NCI-H510A treated with DMSO at 0.1 percent for 48 hours (cell line): ENCODE results near the gene POLRMT.
"Not testable (repeated sequence)": the region's sequence is repeated elsewhere in the genome, so short reads cannot be mapped to it uniquely, and the experiment has no call there.

Experiments used
- DNase-seq: peaks from one replicate; lab custom pipeline; 2025; lab: John Stamatoyannopoulos, UW

POLRMT gene

GRCh38 chr19:626566-626965, 6.8 kb downstream of the POLRMT start:
- not testable (repeated sequence) for DNase-seq

- DNase-seq, result no peak
These were observed 8.1 kb downstream of the POLRMT start for GRCh38 chr19:625257-625656.

- no peak for DNase-seq
These were observed 8.8 kb downstream of the POLRMT start for GRCh38 chr19:624433-625109.

- DNase-seq, result no peak
These were observed 9.4 kb downstream of the POLRMT start for GRCh38 chr19:623974-624373.

- no peak for DNase-seq
These were observed 10.0 kb downstream of the POLRMT start for GRCh38 chr19:623175-623916.

GRCh38 chr19:622666-623065, 10.7 kb downstream of the POLRMT start:
- DNase-seq, result no peak

- no peak for DNase-seq
These were observed 11.5 kb downstream of the POLRMT start for GRCh38 chr19:621819-622218.

- not testable (repeated sequence) for DNase-seq
These were observed 12.1 kb downstream of the POLRMT start for GRCh38 chr19:621191-621590.

- DNase-seq, result no peak
These were observed 13.0 kb downstream of the POLRMT start for GRCh38 chr19:620166-620862.

- no peak for DNase-seq
These were observed 13.9 kb downstream of the POLRMT start for GRCh38 chr19:619286-620002.

- DNase-seq, result no peak
These were observed 14.6 kb downstream of the POLRMT start for GRCh38 chr19:618674-619285.

GRCh38 chr19:618247-618619, 15.1 kb downstream of the POLRMT start:
- no peak for DNase-seq

GRCh38 chr19:617551-618246, 15.6 kb downstream of the POLRMT start:
- DNase-seq, result no peak

- DNase-seq, result no peak
These were observed 16.4 kb downstream of the POLRMT start for GRCh38 chr19:616747-617526.

GRCh38 chr19:616062-616700, 17.2 kb downstream of the POLRMT start:
- DNase-seq, result no peak

GRCh38 chr19:615619-616018, 17.7 kb downstream of the POLRMT start:
- DNase-seq, result no peak

- DNase-seq, result no peak
These were observed 19.4 kb downstream of the POLRMT start for GRCh38 chr19:613732-614567.

- DNase-seq, result no peak
These were observed 20.4 kb downstream of the POLRMT start for GRCh38 chr19:612941-613340.

- DNase-seq, result no peak
These were observed 21.9 kb downstream of the POLRMT start for GRCh38 chr19:611481-611868.
